ENCODE results near the gene ANKZF1. TPM values are rescaled to one million over a fixed set of nuclear protein-coding genes. Genes with fewer than 3 reads are reported as not detected.

ANKZF1 gene
- total and polyA plus RNA-seq, 2 experiments from 2014 or later: 37.5 to 41.6 TPM

- 96% methylated on average over 19 of the region's 19 CpGs for WGBS (ENCODE audit: low lambda C conversion rate, missing lambda C conversion rate)
- Histone ChIP-seq H3K36me3 (replicated peaks; ENCODE audit: insufficient read depth, low read depth) (no peaks in the 10 kb centered on the region), H3K4me2 (no peak overlapping the region), H3K9me2 (replicated peaks; ENCODE audit: insufficient read depth) (no peaks in the 10 kb centered on the region), H3K4me3 (no peak overlapping the region), H3K27me3 (no peaks in the 10 kb centered on the region), H2AFZ (no peak overlapping the region), H3K9me3 (ENCODE audit: low read depth) (no peaks in the 10 kb centered on the region), H3K4me1 (ENCODE audit: insufficient read depth) (peaks cover 10% of the 10 kb centered on the region), H3K27ac (no peak overlapping the region), H3K79me2 (peaks cover 13% of the 10 kb centered on the region), H4K20me1 (ENCODE audit: insufficient read depth, poor library complexity, severe bottlenecking) (no peaks in the 10 kb centered on the region)
- DNase-seq (ENCODE audit: low spot score): no peak
- TF ChIP-seq CTCF (IDR thresholded peaks at IDR 0.05; ENCODE audit: poor library complexity) (no peak), EZH2phosphoT487 (IDR thresholded peaks at IDR 0.05; ENCODE audit: low read depth, severe bottlenecking, unreplicated experiment) (no peak), EZH2 (IDR thresholded peaks at IDR 0.05; ENCODE audit: borderline replicate concordance) (no peak)
Measured at GRCh38 chr2:219220652-219221402, 8.8 kb upstream of the ANKZF1 start.

- WGBS (ENCODE audit: low lambda C conversion rate, missing lambda C conversion rate): 97% methylated on average over 16 of the region's 16 CpGs
- Histone ChIP-seq H3K9me3 (ENCODE audit: low read depth) (no peaks in the 10 kb centered on the region), H3K9me2 (replicated peaks; ENCODE audit: insufficient read depth) (no peaks in the 10 kb centered on the region), H3K79me2 (peaks cover 8% of the 10 kb centered on the region), H3K36me3 (replicated peaks; ENCODE audit: insufficient read depth, low read depth) (no peaks in the 10 kb centered on the region), H2AFZ (no peak overlapping the region), H3K27me3 (no peaks in the 10 kb centered on the region), H3K27ac (no peak overlapping the region), H3K4me2 (no peak overlapping the region), H3K4me3 (no peak overlapping the region), H4K20me1 (ENCODE audit: insufficient read depth, poor library complexity, severe bottlenecking) (no peaks in the 10 kb centered on the region), H3K4me1 (ENCODE audit: insufficient read depth) (peaks cover 10% of the 10 kb centered on the region)
- no peak for DNase-seq (ENCODE audit: low spot score)
- no peak for TF ChIP-seq CTCF (IDR thresholded peaks at IDR 0.05; ENCODE audit: poor library complexity)
- no peak for TF ChIP-seq EZH2 (IDR thresholded peaks at IDR 0.05; ENCODE audit: borderline replicate concordance)
- no peak for TF ChIP-seq EZH2phosphoT487 (IDR thresholded peaks at IDR 0.05; ENCODE audit: low read depth, severe bottlenecking, unreplicated experiment)
Measured at GRCh38 chr2:219221957-219222518, 7.6 kb upstream of the ANKZF1 start.

GRCh38 chr2:219223831-219224610 lies 5.6 kb upstream of the ANKZF1 start:
- Histone ChIP-seq H3K4me1 (ENCODE audit: insufficient read depth) (peaks cover 16% of the 10 kb centered on the region), H3K9me3 (ENCODE audit: low read depth) (no peaks in the 10 kb centered on the region), H3K79me2 (peaks cover 25% of the 10 kb centered on the region), H2AFZ (no peak overlapping the region), H4K20me1 (ENCODE audit: insufficient read depth, poor library complexity, severe bottlenecking) (no peaks in the 10 kb centered on the region), H3K4me2 (no peak overlapping the region), H3K9me2 (replicated peaks; ENCODE audit: insufficient read depth) (no peaks in the 10 kb centered on the region), H3K27me3 (no peaks in the 10 kb centered on the region), H3K27ac (no peak overlapping the region), H3K4me3 (no peak overlapping the region), H3K36me3 (replicated peaks; ENCODE audit: insufficient read depth, low read depth) (no peaks in the 10 kb centered on the region)
- TF ChIP-seq EZH2 (IDR thresholded peaks at IDR 0.05; ENCODE audit: borderline replicate concordance) (no peak), CTCF (IDR thresholded peaks at IDR 0.05; ENCODE audit: poor library complexity) (no peak), EZH2phosphoT487 (IDR thresholded peaks at IDR 0.05; ENCODE audit: low read depth, severe bottlenecking, unreplicated experiment) (no peak)
- no peak for DNase-seq (ENCODE audit: low spot score)
- WGBS (ENCODE audit: low lambda C conversion rate, missing lambda C conversion rate): 97% methylated on average over 31 of the region's 31 CpGs

Measured in hepatocyte (in vitro differentiated cells).